ENCODE measurements around the gene S1PR1.

The S1PR1 gene

GRCh38 chr1:101278238-101278637 is 41.4 kb downstream of the S1PR1 start:
- no peak for ATAC-seq
- TF ChIP-seq RARB (CRISPR knock-in tag; IDR thresholded peaks at IDR 0.05), result no peak
- TF ChIP-seq ZNF565 (CRISPR knock-in tag; conservative IDR thresholded peaks at IDR 0.05; ENCODE audit: low read depth), result no peak
- no peak for TF ChIP-seq CSRNP3 (CRISPR knock-in tag; IDR thresholded peaks at IDR 0.05)
- no peak for TF ChIP-seq TOX (CRISPR knock-in tag; IDR thresholded peaks at IDR 0.05; ENCODE audit: borderline replicate concordance)
- TF ChIP-seq CSDC2 (CRISPR knock-in tag; IDR thresholded peaks at IDR 0.05), result no peak
- TF ChIP-seq CREB5 (CRISPR knock-in tag; IDR thresholded peaks at IDR 0.05; ENCODE audit: low read depth), result no peak
- no peak for TF ChIP-seq PATZ1 (CRISPR knock-in tag; IDR thresholded peaks at IDR 0.05; ENCODE audit: borderline replicate concordance)
- TF ChIP-seq GLIS3 (CRISPR knock-in tag; IDR thresholded peaks at IDR 0.05), result no peak

GRCh38 chr1:101278845-101279244 is 42.0 kb downstream of the S1PR1 start:
- no peak for ATAC-seq
- TF ChIP-seq ARNTL (CRISPR knock-in tag; IDR thresholded peaks at IDR 0.05; ENCODE audit: borderline replicate concordance, low read depth), result no peak
- TF ChIP-seq BACH2 (CRISPR knock-in tag; IDR thresholded peaks at IDR 0.05; ENCODE audit: borderline replicate concordance), result no peak
- no peak for TF ChIP-seq ZNF70 (CRISPR knock-in tag; IDR thresholded peaks at IDR 0.05)
- no peak for TF ChIP-seq TCF4 (CRISPR knock-in tag; IDR thresholded peaks at IDR 0.05; ENCODE audit: borderline replicate concordance)
- no peak for TF ChIP-seq ZNF8 (CRISPR knock-in tag; IDR thresholded peaks at IDR 0.05)
- TF ChIP-seq SNAI2 (CRISPR knock-in tag; IDR thresholded peaks at IDR 0.05), result no peak
- TF ChIP-seq ESRRG (CRISPR knock-in tag; IDR thresholded peaks at IDR 0.05), result no peak
- no peak for TF ChIP-seq ZFP30 (CRISPR knock-in tag; IDR thresholded peaks at IDR 0.05)
- TF ChIP-seq GLIS3 (CRISPR knock-in tag; IDR thresholded peaks at IDR 0.05), result no peak
- no peak for TF ChIP-seq ZNF565 (CRISPR knock-in tag; conservative IDR thresholded peaks at IDR 0.05; ENCODE audit: low read depth)
- no peak for TF ChIP-seq TSHZ2 (CRISPR knock-in tag; IDR thresholded peaks at IDR 0.05)
- TF ChIP-seq CREB5 (CRISPR knock-in tag; IDR thresholded peaks at IDR 0.05; ENCODE audit: low read depth), result no peak
- no peak for TF ChIP-seq TOX (CRISPR knock-in tag; IDR thresholded peaks at IDR 0.05; ENCODE audit: borderline replicate concordance)
- no peak for TF ChIP-seq CSRNP3 (CRISPR knock-in tag; IDR thresholded peaks at IDR 0.05)
- no peak for TF ChIP-seq CSDC2 (CRISPR knock-in tag; IDR thresholded peaks at IDR 0.05)
- TF ChIP-seq POU6F1 (CRISPR knock-in tag; IDR thresholded peaks at IDR 0.05; ENCODE audit: borderline replicate concordance, low read depth), result no peak
